HG03521 (cell line): ENCODE data around the gene FGD3.
"Not testable (repeated sequence)": the region's sequence is repeated elsewhere in the genome, so short reads cannot be mapped to it uniquely, and the experiment has no call there.

Source experiments
- ATAC-seq: cut with Tn5 transposase; IDR thresholded peaks from one replicate; pipeline ENCODE4 v1.9.1; 2021; ENCODE audit warnings: mild to moderate bottlenecking, moderate library complexity; ENCODE audit not compliant: unreplicated experiment

FGD3 gene

GRCh38 chr9:93004561-93004960 lies 57.2 kb downstream of the FGD3 start:
- ATAC-seq, result no peak

GRCh38 chr9:93005876-93006275 lies 58.6 kb downstream of the FGD3 start:
- no peak for ATAC-seq

DNA sequence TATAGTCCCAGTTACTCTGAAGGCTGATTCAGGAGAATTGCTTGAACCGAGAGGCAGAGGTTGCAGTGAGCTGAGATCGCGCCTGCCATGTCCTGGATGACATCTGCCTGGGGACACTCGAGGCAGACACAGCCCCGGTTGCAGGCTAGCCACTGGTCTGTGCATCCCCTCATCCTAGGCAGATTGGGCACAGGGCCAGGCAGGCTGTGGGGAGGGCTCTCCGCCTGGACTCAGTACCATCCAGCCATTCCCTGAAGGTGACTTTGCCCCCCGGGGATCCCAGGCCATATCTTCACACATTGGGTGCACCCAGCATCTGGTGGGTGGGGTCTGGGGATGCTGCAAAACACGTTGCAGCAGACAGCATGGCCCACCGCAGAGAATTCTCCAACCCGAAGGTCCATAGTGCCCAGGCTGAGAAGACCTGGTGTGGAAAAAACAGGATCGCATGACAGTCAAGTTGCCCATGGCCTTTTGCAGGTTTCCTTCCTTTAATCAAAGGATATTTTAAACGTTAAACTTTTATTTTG lies 60.3 kb downstream of the FGD3 start:
- no peak for ATAC-seq

- no peak for ATAC-seq
These were observed 61.1 kb downstream of the FGD3 start for GRCh38 chr9:93008457-93008856.

GRCh38 chr9:93009337-93010015 lies 62.2 kb downstream of the FGD3 start:
- no peak for ATAC-seq

- no peak for ATAC-seq
These were observed 62.7 kb downstream of the FGD3 start for GRCh38 chr9:93010056-93010455.

DNA sequence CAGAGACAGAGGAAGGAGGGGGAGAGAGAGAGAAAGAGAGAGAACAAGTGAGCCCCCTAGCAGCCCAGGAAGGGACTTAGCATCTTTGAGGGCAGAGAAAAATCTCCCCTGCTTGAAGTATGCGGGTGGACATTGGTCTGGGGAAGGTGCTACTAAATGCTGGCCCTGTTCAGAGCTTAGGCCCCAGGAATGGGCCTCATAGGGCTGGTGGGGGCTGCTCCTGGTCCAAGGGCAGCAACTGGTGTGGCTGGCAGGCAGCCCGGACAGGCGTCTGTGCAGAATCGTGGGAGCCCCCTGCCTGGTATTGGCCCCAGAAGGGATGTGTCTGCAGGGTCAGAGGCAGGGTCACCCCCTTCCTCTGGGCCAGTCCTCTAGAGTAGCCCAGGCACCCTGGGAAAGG lies 63.4 kb downstream of the FGD3 start:
- no peak for ATAC-seq

DNA sequence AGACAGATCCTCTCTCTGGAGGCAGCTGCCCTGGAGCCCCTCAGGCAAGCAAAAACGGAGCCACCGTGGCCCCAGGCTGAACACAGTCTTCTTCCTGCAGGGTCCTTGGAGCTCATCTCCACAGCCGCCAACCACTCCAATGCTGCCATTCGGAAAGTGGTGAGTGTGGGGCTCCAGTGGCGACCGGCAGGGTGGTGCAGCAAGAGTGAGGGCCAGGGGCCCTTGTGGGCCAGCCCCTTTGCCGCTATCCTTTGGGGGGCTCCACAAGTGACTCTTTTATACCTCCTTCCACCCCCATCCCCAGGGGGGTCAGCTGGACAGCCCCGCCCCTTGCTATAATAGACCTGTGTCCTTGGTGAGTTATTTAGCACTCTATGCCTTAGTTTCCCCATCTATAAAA lies 63.8 kb downstream of the FGD3 start:
- ATAC-seq, result no peak

DNA sequence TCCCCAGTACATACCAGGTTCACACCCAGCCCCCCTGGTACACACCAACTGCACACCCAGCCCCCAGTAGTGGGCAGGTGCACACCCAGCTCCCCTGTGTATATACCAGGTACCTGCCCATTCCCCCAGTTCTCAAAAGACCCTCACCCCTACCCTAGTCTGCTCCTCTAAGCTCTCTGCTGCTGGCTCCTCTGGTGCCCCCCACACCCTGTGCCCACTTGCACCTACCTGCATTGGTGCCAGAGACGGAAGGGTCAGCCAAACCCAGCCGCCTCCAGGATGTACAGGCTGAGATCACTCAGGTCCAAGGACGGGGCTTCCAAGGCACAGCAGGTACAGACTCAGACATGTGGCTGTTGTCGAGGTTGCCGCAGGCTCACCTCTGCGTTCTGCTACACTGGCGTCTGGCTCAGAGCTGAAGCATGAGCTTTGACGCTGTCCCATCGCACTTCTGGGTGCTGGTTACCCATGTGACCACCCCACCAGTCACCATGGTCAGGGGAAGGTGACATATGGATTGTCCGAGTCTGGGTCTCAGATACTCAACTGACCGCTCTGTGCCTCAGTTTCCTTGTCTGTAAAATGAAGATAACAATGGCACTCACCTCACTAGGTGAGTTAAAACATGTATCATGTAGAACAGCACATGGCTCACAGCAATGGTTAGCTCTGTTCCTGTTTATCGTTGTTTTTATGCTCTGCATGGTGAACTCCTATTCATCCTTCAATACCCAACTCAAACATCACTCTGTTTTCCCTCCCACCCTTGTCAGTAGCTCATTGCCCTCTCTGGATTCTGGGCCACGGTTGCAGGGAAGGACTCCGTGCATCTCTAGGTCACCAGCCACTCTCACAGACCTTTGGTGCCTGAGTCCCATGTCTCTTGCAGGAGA lies 65.9 kb downstream of the FGD3 start:
- no peak for ATAC-seq

DNA sequence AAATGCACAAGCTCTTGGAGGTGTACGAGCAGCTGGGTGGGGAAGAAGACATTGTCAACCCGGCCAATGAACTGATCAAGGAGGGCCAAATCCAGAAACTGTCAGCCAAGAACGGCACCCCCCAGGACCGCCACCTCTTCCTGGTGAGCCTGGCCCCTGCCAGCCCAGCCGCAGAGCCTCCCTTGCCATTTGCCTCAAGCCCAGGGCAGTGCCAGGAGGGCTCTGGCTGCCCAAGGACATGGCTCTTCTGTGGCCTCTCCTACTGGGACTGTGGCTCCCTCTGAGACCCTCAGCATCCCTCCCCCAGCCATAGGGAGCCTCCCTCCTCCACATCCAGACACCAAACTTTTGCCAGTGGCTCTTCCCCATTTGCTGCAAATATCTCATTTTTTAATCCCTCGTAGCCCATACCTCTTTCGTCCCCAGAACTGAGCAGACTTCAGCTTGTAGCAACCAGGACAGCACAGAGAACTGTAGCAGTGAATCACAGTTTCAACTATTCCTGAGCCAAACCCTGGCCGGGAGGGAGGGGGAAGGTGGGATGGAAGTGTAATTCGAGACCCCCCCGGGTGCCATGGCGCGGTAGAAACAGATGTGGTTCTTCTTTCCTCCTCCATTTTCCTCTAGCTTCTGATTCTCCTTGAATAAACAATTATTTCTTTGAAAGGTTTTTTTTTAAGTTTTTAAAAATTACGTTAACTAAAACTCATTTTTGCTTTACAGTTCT lies 66.7 kb downstream of the FGD3 start:
- no peak for ATAC-seq

GRCh38 chr9:93015190-93015589 lies 67.9 kb downstream of the FGD3 start:
- not testable (repeated sequence) for ATAC-seq

DNA sequence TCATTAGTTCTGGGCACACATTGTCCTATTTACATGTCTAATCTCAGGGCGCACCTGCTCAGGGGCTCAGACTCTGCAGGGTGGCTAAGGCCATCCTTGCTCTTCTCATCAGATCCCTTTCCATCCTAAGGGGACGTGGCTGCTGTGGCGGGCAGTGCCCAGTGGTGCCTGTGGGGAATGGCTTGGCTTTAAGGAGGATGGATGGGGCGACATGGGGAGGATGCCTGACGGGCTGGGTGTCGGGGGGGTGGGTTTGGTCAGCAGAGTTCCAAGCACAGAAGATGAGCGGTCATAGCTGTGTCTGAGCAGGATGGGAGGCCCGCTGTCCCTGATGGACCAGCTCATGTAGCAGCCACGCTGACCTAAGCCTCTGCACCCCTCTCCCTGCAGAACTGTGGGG lies 70.3 kb downstream of the FGD3 start:
- no peak for ATAC-seq

DNA sequence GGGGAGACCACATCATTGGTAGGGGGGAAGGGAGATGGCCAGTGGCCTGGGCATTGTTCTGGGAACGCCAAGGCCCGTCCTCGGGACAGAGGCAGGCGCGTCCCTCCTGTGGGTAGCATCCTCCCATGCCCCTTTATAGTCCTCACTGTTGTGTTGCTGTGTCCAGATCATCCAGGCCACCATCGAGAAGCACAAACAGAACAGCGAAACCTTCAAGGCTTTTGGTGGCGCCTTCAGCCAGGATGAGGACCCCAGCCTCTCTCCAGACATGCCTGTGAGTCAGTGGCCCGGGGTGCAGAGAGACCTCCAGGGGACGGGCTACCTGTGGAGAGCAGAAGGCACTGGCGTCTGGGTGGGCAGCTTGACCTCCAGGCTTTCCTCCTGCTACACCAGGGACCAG lies 72.8 kb downstream of the FGD3 start:
- no peak for ATAC-seq

GRCh38 chr9:93020771-93021670 lies 73.7 kb downstream of the FGD3 start:
- ATAC-seq, result no peak

DNA sequence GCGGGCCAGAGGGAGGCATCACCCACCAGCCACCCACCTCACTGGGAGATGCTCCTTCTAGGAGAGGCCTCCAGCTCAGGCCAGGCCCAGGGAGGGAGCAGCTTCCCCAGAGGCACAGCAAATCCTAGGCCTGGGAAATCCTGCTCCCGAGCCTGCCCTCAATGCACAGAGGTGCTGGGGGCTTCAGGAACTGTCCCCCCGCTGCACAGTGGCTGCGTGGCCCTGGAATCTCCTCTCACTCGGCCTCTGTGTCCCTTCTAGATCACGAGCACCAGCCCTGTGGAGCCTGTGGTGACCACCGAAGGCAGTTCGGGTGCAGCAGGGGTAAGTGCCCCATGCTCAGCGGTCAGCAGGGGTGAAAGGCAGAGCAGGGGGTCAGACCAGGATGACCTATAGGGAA lies 74.7 kb downstream of the FGD3 start:
- ATAC-seq, result no peak

DNA sequence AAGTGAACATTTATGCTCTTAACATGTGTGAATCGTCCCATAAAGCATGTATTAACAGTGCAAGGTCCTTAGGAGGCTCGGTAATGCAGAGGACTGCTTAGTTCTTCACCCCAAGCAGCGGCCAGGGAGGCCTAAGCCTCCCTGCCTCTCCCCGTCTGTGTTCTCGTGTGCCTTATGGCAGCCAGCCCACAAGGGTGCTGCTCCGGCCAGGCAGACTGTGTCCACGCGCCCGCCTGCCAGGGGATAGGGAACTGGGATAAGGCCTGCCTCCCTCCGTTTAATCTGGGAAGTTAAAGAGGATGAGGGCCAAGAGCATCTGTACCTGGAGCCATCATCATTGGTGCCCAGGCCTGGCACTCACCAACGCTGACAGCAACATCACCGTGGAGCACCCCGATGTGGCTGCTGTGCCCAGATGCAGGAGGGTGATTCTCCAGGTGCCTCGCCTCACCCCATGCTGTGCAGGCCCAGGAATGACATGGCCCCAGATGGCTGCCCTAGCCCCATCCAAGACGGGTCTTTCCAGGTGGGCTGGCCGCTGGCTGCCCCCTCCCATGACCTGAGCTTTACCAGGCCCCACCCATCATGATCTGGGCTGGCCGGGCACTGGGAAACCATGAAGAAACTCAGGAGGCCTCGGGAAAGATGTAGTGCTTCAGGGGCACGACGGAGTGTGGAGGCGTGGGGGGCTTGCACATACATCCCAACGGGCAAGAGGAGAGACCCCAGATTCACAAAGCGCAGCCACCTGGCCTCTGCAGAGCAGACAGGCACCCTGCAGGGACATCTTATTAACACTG lies 75.6 kb downstream of the FGD3 start:
- no peak for ATAC-seq

- no peak for ATAC-seq
These were observed 76.1 kb downstream of the FGD3 start for GRCh38 chr9:93023521-93023815.

GRCh38 chr9:93024646-93024910 lies 77.3 kb downstream of the FGD3 start:
- ATAC-seq, result no peak

DNA sequence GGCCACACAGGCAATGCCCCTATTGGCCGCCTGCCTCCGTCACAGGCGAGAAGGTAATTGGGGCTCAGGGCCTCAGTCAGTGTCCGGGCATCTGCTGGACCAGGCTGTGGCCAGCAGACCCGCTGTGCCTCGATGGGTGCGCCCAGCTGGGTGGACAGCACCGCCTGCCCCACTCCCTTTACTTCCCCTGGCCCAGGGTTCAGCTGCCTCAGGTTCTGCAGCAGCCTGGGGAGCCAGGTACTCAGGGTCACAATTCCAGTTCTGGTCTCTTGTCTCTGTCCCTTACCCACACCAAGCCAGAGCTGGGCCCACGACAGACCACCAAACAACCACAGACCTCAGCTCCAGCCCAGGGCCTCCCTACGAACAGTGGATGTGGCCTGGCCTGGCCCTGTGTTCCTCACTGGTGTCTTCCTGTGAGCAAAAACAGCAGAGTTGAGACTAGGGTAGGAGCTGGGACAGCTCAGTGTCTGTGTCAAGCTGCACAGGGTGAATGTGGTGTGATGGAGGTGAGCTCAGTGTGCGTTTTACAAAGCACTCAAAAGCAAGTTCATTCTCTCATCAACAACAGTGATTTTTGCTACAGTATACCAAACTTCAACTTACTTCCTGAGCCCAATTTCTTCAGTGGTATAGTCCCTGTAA lies 77.8 kb downstream of the FGD3 start:
- ATAC-seq, result no peak

- no peak for ATAC-seq
These were observed 78.4 kb downstream of the FGD3 start for GRCh38 chr9:93025736-93026135.
